TTC549 (cell line): ENCODE measurements around the gene NEXN.
"Not testable (repeated sequence)": the region's sequence is repeated elsewhere in the genome, so short reads cannot be mapped to it uniquely, and the experiment has no call there.

ENCODE experiments used
- FAIRE-seq: peaks from 2 replicates; lab custom pipeline; 2012; peaks lifted over from hg19 to GRCh38; lab: Jason Lieb, UNC

The NEXN gene

GRCh38 chr1:77906019-77906545 is 17.7 kb downstream of the NEXN start:
- no peak for FAIRE-seq

- no peak for FAIRE-seq
These were observed 18.2 kb downstream of the NEXN start for GRCh38 chr1:77906624-77907023.

GRCh38 chr1:77910116-77910515 is 21.7 kb downstream of the NEXN start:
- FAIRE-seq, result no peak

- FAIRE-seq, result not testable (repeated sequence)
These were observed 30.5 kb downstream of the NEXN start for GRCh38 chr1:77918918-77919317.

- peak; percentile 34 for FAIRE-seq
These were observed 37.1 kb downstream of the NEXN start for GRCh38 chr1:77925518-77925917.

GRCh38 chr1:77925956-77926355 is 37.5 kb downstream of the NEXN start:
- FAIRE-seq, result no peak

GRCh38 chr1:77926561-77927357 is 38.3 kb downstream of the NEXN start:
- FAIRE-seq, result no peak

GRCh38 chr1:77927414-77927813 is 39.0 kb downstream of the NEXN start:
- no peak for FAIRE-seq

GRCh38 chr1:77929806-77930205 is 41.4 kb downstream of the NEXN start:
- no peak for FAIRE-seq

- FAIRE-seq, result no peak
These were observed 50.2 kb downstream of the NEXN start for GRCh38 chr1:77938651-77939050.

GRCh38 chr1:77940921-77941570 is 52.6 kb downstream of the NEXN start:
- FAIRE-seq, result no peak

- FAIRE-seq, result no peak
These were observed 54.1 kb downstream of the NEXN start for GRCh38 chr1:77942400-77943140.

GRCh38 chr1:77945345-77945744 is 56.9 kb downstream of the NEXN start:
- FAIRE-seq, result no peak

GRCh38 chr1:77948841-77949424 is 60.5 kb downstream of the NEXN start:
- FAIRE-seq, result no peak

GRCh38 chr1:77950873-77951272 is 62.4 kb downstream of the NEXN start:
- FAIRE-seq, result no peak

GRCh38 chr1:77951328-77951727 is 62.9 kb downstream of the NEXN start:
- FAIRE-seq, result no peak

- FAIRE-seq, result no peak
These were observed 65.5 kb downstream of the NEXN start for GRCh38 chr1:77953907-77954306.

- no peak for FAIRE-seq
These were observed 66.1 kb downstream of the NEXN start for GRCh38 chr1:77954521-77954920.

GRCh38 chr1:77955709-77956108 is 67.3 kb downstream of the NEXN start:
- no peak for FAIRE-seq

- FAIRE-seq, result no peak
These were observed 68.0 kb downstream of the NEXN start for GRCh38 chr1:77956464-77956863.

- FAIRE-seq, result no peak
These were observed 70.0 kb downstream of the NEXN start for GRCh38 chr1:77958391-77958790.

- no peak for FAIRE-seq
These were observed 70.4 kb downstream of the NEXN start for GRCh38 chr1:77958850-77959249.

GRCh38 chr1:77961392-77961791 is 73.0 kb downstream of the NEXN start:
- FAIRE-seq, result no peak
